HS-27A (cell line): ENCODE measurements around the gene PEX10.

ENCODE experiments used
- DNase-seq: peaks from one replicate; pipeline ENCODE4 v3.0.0-alpha.2; 2012; ENCODE audit warnings: low read depth, missing footprints

Gene PEX10

GRCh38 chr1:2386636-2387611, 25.4 kb downstream of the PEX10 start:
- DNase-seq, result no peak

- no peak for DNase-seq
Measured at GRCh38 chr1:2385606-2386280, 26.6 kb downstream of the PEX10 start.

GRCh38 chr1:2384941-2385481, 27.4 kb downstream of the PEX10 start:
- DNase-seq, result no peak

- DNase-seq, result no peak
Measured at GRCh38 chr1:2384130-2384860, 28.1 kb downstream of the PEX10 start.

- no peak for DNase-seq
Measured at GRCh38 chr1:2383576-2383975, 28.8 kb downstream of the PEX10 start.

GRCh38 chr1:2382621-2383361, 29.6 kb downstream of the PEX10 start:
- no peak for DNase-seq

GRCh38 chr1:2381741-2382620, 30.4 kb downstream of the PEX10 start:
- DNase-seq, result peak; percentile 27

GRCh38 chr1:2380816-2381591, 31.4 kb downstream of the PEX10 start:
- no peak for DNase-seq

GRCh38 chr1:2379733-2380404, 32.5 kb downstream of the PEX10 start:
- no peak for DNase-seq

GRCh38 chr1:2378956-2379732, 33.2 kb downstream of the PEX10 start:
- DNase-seq, result no peak

GRCh38 chr1:2378441-2378851, 33.9 kb downstream of the PEX10 start:
- DNase-seq, result no peak

GRCh38 chr1:2377751-2378440, 34.5 kb downstream of the PEX10 start:
- DNase-seq, result no peak

GRCh38 chr1:2376931-2377672, 35.3 kb downstream of the PEX10 start:
- DNase-seq, result no peak

- no peak for DNase-seq
Measured at GRCh38 chr1:2376261-2376741, 36.1 kb downstream of the PEX10 start.

- DNase-seq, result no peak
Measured at GRCh38 chr1:2375923-2376260, 36.5 kb downstream of the PEX10 start.

GRCh38 chr1:2375246-2375922, 37.0 kb downstream of the PEX10 start:
- DNase-seq, result no peak
